Suprapubic skin (tissue), 4 donors: ENCODE measurements around the gene CCL28.

Experiments
- EP300 ChIP-seq: sonication (generic); formaldehyde crosslinking; IDR thresholded peaks from one replicate; pipeline ENCODE4 v1.6.1; 2017; ENCODE audit warnings: antibody characterized with exemption
- POLR2A ChIP-seq, 2 donors: fragments of 450-650 bp; IDR thresholded peaks; one replicate each; pipeline ENCODE4 v1.6.1; 2017; ENCODE audit warnings: antibody characterized with exemption in 2 of 2, mild to moderate bottlenecking in 2 of 2, moderate library complexity in 2 of 2
- POLR2AphosphoS5 ChIP-seq, 3 donors: sonication (generic); formaldehyde crosslinking; IDR thresholded peaks; one replicate each; pipeline ENCODE4 v1.6.1; 2017; ENCODE audit warnings: antibody characterized with exemption in 3 of 3
- TF ChIP-seq, protein P1 (sequence below), 2 donors: fragments of 200-600 bp in 1 of 2; fragments of 450-650 bp in 1 of 2; sonication (generic) in 1 of 2; IDR thresholded peaks; one replicate each; pipeline ENCODE4 v1.5.1; 2016 to 2019; ENCODE audit warnings: antibody characterized with exemption in 2 of 2, mild to moderate bottlenecking in 1 of 2, moderate library complexity in 1 of 2

DNA sequence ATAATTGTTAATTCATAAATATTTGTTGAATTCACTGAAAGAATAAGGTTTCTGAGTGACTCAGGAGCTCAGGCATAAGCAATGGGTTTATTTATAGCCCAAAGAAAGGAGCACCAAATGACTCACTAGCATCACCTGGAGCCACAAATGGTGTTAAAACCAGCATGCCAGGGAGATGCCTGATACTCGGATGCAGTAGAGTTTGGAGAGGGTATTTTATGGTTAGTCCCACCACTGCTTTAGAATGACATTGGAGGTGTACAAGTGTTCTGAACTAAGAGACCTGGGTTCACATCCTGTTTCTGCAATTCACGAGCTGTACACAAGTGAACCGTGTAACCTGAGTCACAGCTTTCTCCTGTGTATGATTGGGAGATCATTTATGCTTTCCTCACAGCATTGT lies 25.2 kb downstream of the CCL28 start:
- TF ChIP-seq, protein P1, sequence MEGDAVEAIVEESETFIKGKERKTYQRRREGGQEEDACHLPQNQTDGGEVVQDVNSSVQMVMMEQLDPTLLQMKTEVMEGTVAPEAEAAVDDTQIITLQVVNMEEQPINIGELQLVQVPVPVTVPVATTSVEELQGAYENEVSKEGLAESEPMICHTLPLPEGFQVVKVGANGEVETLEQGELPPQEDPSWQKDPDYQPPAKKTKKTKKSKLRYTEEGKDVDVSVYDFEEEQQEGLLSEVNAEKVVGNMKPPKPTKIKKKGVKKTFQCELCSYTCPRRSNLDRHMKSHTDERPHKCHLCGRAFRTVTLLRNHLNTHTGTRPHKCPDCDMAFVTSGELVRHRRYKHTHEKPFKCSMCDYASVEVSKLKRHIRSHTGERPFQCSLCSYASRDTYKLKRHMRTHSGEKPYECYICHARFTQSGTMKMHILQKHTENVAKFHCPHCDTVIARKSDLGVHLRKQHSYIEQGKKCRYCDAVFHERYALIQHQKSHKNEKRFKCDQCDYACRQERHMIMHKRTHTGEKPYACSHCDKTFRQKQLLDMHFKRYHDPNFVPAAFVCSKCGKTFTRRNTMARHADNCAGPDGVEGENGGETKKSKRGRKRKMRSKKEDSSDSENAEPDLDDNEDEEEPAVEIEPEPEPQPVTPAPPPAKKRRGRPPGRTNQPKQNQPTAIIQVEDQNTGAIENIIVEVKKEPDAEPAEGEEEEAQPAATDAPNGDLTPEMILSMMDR (IDR thresholded peaks at IDR 0.05): no peak
- no peak for TF ChIP-seq POLR2AphosphoS5 (IDR thresholded peaks at IDR 0.05)
- TF ChIP-seq POLR2A (IDR thresholded peaks at IDR 0.05): no peak
- TF ChIP-seq EP300: no peak
